B cell (primary cell): ENCODE results near the gene INO80C.

Source experiments
- CTCF ChIP-seq: fragments of 200-600 bp; IDR thresholded peaks from one replicate; pipeline ENCODE4 v1.8.0; 2022; ENCODE audit warnings: antibody characterized with exemption, mild to moderate bottlenecking
- EZH2 ChIP-seq: IDR thresholded peaks from 2 replicates; pipeline ENCODE4 v1.6.1; 2012; ENCODE audit warnings: borderline replicate concordance, low read depth, mild to moderate bottlenecking, moderate library complexity, low read length; ENCODE audit not compliant: insufficient read depth, poor library complexity, severe bottlenecking

- TF ChIP-seq EZH2 (no peak), CTCF (no peak)
These were observed 66.9 kb downstream of the INO80C start for GRCh38 chr18:35430721-35431373.
